Measurements from ENCODE around the gene FCHSD2.

The FCHSD2 gene

DNA sequence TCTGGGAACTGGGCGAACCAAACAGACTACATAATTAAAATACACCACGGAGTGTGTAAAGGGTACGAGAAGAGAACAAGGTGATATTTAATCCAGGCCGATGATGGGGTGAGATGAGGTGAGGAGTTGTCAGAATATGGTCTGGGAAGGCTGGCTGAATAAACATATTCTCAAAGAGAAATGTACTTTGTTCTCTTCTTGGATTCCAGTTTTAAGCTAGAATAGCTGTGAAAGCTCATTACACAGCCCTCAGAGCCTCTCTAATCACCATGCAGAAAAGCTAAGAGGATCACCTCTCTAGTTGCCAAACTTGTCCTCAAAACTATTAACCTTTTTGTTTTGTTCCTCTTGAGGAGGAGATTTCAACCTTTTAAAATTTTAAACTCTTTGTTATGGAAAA lies 238.1 kb downstream of the FCHSD2 start:
- peaks cover 0 to 12% (median 3%) of the 10 kb centered on the region in 5 experiments for H3K9me3 ChIP-seq (ENCODE audit: control extremely low read depth in 1 of 5, control insufficient read depth in 4 of 5, insufficient read depth in 2 of 5, low read depth in 1 of 5, low read length in 4 of 5)
- H3K36me3 ChIP-seq (ENCODE audit: control insufficient read depth in 4 of 4, insufficient read depth in 4 of 4, low read length in 3 of 4) = peaks cover 2 to 22% (median 14%) of the 10 kb centered on the region in 4 experiments
- DNase-seq = no peak
- H3K4me1 ChIP-seq (ENCODE audit: control extremely low read depth in 1 of 4, control insufficient read depth in 4 of 4, insufficient read depth in 4 of 4, low read length in 3 of 4) = no peaks in the 10 kb centered on the region
- no peak overlapping the region for H3K27ac ChIP-seq (ENCODE audit: insufficient read depth in 1 of 2, low read depth in 1 of 2, low read length in 2 of 2, poor library complexity in 1 of 2, severe bottlenecking in 2 of 2)
- ChIA-PET CTCF (interaction anchor here (0.9 kb wide), 1 partner anchor 283 kb away, joined by 3 read pairs; no protein-coding TSS in a partner anchor), POLR2A (no interaction called here)
- 94% methylated on average over 3 of the region's 4 CpGs for WGBS (ENCODE audit: insufficient coverage)
- H3K27me3 ChIP-seq (replicated peaks in 2 of 5; ENCODE audit: control insufficient read depth in 4 of 5, insufficient read depth in 5 of 5, low read length in 4 of 5) = no peaks in the 10 kb centered on the region
- no peak overlapping the region for H3K4me3 ChIP-seq (ENCODE audit: control insufficient read depth in 1 of 7, extremely low read depth in 1 of 7, insufficient read depth in 4 of 7, low read depth in 2 of 7, low read length in 6 of 7)

GRCh38 chr11:72901374-72901773 lies 240.7 kb downstream of the FCHSD2 start:
- peaks cover 2 to 31% (median 15%) of the 10 kb centered on the region in 4 experiments for H3K36me3 ChIP-seq (ENCODE audit: control insufficient read depth in 4 of 4, insufficient read depth in 4 of 4, low read length in 3 of 4)
- DNase-seq = no peak
- no peak overlapping the region for H3K27ac ChIP-seq (ENCODE audit: insufficient read depth in 1 of 2, low read depth in 1 of 2, low read length in 2 of 2, poor library complexity in 1 of 2, severe bottlenecking in 2 of 2)
- no peaks in the 10 kb centered on the region for H3K27me3 ChIP-seq (replicated peaks in 2 of 5; ENCODE audit: control insufficient read depth in 4 of 5, insufficient read depth in 5 of 5, low read length in 4 of 5)
- H3K9me3 ChIP-seq (ENCODE audit: control extremely low read depth in 1 of 5, control insufficient read depth in 4 of 5, insufficient read depth in 2 of 5, low read depth in 1 of 5, low read length in 4 of 5) = no peaks in the 10 kb centered on the region
- no peak overlapping the region for H3K4me3 ChIP-seq (ENCODE audit: control insufficient read depth in 1 of 7, extremely low read depth in 1 of 7, insufficient read depth in 4 of 7, low read depth in 2 of 7, low read length in 6 of 7)
- ChIA-PET CTCF (interaction anchor here (0.6 kb wide), 1 partner anchor 176 kb away, joined by 3 read pairs; no protein-coding TSS in a partner anchor), POLR2A (no interaction called here)
- no peaks in the 10 kb centered on the region for H3K4me1 ChIP-seq (ENCODE audit: control extremely low read depth in 1 of 4, control insufficient read depth in 4 of 4, insufficient read depth in 4 of 4, low read length in 3 of 4)

- Histone ChIP-seq H3K4me1 (ENCODE audit: control extremely low read depth in 1 of 4, control insufficient read depth in 4 of 4, insufficient read depth in 4 of 4, low read length in 3 of 4) (no peaks in the 10 kb centered on the region), H3K4me3 (ENCODE audit: control insufficient read depth in 1 of 7, extremely low read depth in 1 of 7, insufficient read depth in 4 of 7, low read depth in 2 of 7, low read length in 6 of 7) (no peak overlapping the region), H3K27me3 (replicated peaks in 2 of 5; ENCODE audit: control insufficient read depth in 4 of 5, insufficient read depth in 5 of 5, low read length in 4 of 5) (no peaks in the 10 kb centered on the region), H3K27ac (ENCODE audit: insufficient read depth in 1 of 2, low read depth in 1 of 2, low read length in 2 of 2, poor library complexity in 1 of 2, severe bottlenecking in 2 of 2) (no peak overlapping the region), H3K9me3 (ENCODE audit: control extremely low read depth in 1 of 5, control insufficient read depth in 4 of 5, insufficient read depth in 2 of 5, low read depth in 1 of 5, low read length in 4 of 5) (no peaks in the 10 kb centered on the region), H3K36me3 (ENCODE audit: control insufficient read depth in 4 of 4, insufficient read depth in 4 of 4, low read length in 3 of 4) (peaks cover 2 to 34% (median 18%) of the 10 kb centered on the region in 4 experiments)
- no CpG with 5 or more reads among the region's 2 CpGs for WGBS (ENCODE audit: insufficient coverage)
- CTCF ChIA-PET = interaction anchor here (0.8 to 1.3 kb wide), 2 partner anchors 9 to 10 kb away, joined by 3 to 5 read pairs; no protein-coding TSS in a partner anchor
- no peak for DNase-seq
- POLR2A ChIA-PET = no interaction called here
These were observed 242.1 kb downstream of the FCHSD2 start for GRCh38 chr11:72900013-72900412.

- 80% methylated on average over 1 of the region's 2 CpGs for WGBS (ENCODE audit: insufficient coverage)
- Histone ChIP-seq H3K27me3 (replicated peaks in 2 of 5; ENCODE audit: control insufficient read depth in 4 of 5, insufficient read depth in 5 of 5, low read length in 4 of 5) (no peaks in the 10 kb centered on the region), H3K4me3 (ENCODE audit: control insufficient read depth in 1 of 7, extremely low read depth in 1 of 7, insufficient read depth in 4 of 7, low read depth in 2 of 7, low read length in 6 of 7) (no peak overlapping the region), H3K9me3 (ENCODE audit: control extremely low read depth in 1 of 5, control insufficient read depth in 4 of 5, insufficient read depth in 2 of 5, low read depth in 1 of 5, low read length in 4 of 5) (no peaks in the 10 kb centered on the region), H3K36me3 (ENCODE audit: control insufficient read depth in 4 of 4, insufficient read depth in 4 of 4, low read length in 3 of 4) (peaks cover 2 to 35% (median 18%) of the 10 kb centered on the region in 4 experiments), H3K27ac (ENCODE audit: insufficient read depth in 1 of 2, low read depth in 1 of 2, low read length in 2 of 2, poor library complexity in 1 of 2, severe bottlenecking in 2 of 2) (no peak overlapping the region), H3K4me1 (ENCODE audit: control extremely low read depth in 1 of 4, control insufficient read depth in 4 of 4, insufficient read depth in 4 of 4, low read length in 3 of 4) (no peaks in the 10 kb centered on the region)
- DNase-seq = no peak
- POLR2A ChIA-PET = no interaction called here
- CTCF ChIA-PET = no interaction called here
These were observed 242.9 kb downstream of the FCHSD2 start for GRCh38 chr11:72899238-72899637.

DNA sequence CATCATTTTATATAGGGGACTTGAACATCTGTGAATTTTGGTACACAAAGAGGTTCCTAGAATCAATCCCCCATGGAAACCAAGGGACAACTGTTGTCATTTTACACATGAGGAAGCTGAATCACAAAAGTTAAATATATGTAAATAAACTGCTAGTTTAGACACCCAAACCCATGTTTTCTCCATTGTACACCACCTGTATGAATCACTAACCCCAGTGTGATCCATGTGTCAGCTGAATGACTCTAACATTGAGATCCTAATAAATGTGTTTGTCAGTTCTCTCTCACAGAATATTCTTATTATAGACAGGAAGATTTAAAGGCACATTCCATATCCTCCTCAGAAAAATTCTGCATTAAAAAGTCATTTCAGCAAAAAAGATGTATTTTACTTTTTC lies 244.6 kb downstream of the FCHSD2 start:
- Histone ChIP-seq H3K36me3 (ENCODE audit: control insufficient read depth in 4 of 4, insufficient read depth in 4 of 4, low read length in 3 of 4) (peaks cover 2 to 39% (median 18%) of the 10 kb centered on the region in 4 experiments), H3K4me3 (ENCODE audit: control insufficient read depth in 1 of 7, extremely low read depth in 1 of 7, insufficient read depth in 4 of 7, low read depth in 2 of 7, low read length in 6 of 7) (no peak overlapping the region), H3K27ac (ENCODE audit: insufficient read depth in 1 of 2, low read depth in 1 of 2, low read length in 2 of 2, poor library complexity in 1 of 2, severe bottlenecking in 2 of 2) (no peak overlapping the region), H3K4me1 (ENCODE audit: control extremely low read depth in 1 of 4, control insufficient read depth in 4 of 4, insufficient read depth in 4 of 4, low read length in 3 of 4) (no peaks in the 10 kb centered on the region), H3K27me3 (replicated peaks in 2 of 5; ENCODE audit: control insufficient read depth in 4 of 5, insufficient read depth in 5 of 5, low read length in 4 of 5) (no peaks in the 10 kb centered on the region), H3K9me3 (ENCODE audit: control extremely low read depth in 1 of 5, control insufficient read depth in 4 of 5, insufficient read depth in 2 of 5, low read depth in 1 of 5, low read length in 4 of 5) (no peaks in the 10 kb centered on the region)
- ChIA-PET CTCF (interaction anchor here (0.9 kb wide), 1 partner anchor 13 kb away, joined by 3 read pairs; no protein-coding TSS in a partner anchor), POLR2A (no interaction called here)
- no peak for DNase-seq

GRCh38 chr11:72896431-72896830 lies 245.7 kb downstream of the FCHSD2 start:
- Histone ChIP-seq H3K27ac (ENCODE audit: insufficient read depth in 1 of 2, low read depth in 1 of 2, low read length in 2 of 2, poor library complexity in 1 of 2, severe bottlenecking in 2 of 2) (no peak overlapping the region), H3K4me3 (ENCODE audit: control insufficient read depth in 1 of 7, extremely low read depth in 1 of 7, insufficient read depth in 4 of 7, low read depth in 2 of 7, low read length in 6 of 7) (no peak overlapping the region), H3K4me1 (ENCODE audit: control extremely low read depth in 1 of 4, control insufficient read depth in 4 of 4, insufficient read depth in 4 of 4, low read length in 3 of 4) (no peaks in the 10 kb centered on the region), H3K27me3 (replicated peaks in 2 of 5; ENCODE audit: control insufficient read depth in 4 of 5, insufficient read depth in 5 of 5, low read length in 4 of 5) (no peaks in the 10 kb centered on the region), H3K9me3 (ENCODE audit: control extremely low read depth in 1 of 5, control insufficient read depth in 4 of 5, insufficient read depth in 2 of 5, low read depth in 1 of 5, low read length in 4 of 5) (no peaks in the 10 kb centered on the region), H3K36me3 (ENCODE audit: control insufficient read depth in 4 of 4, insufficient read depth in 4 of 4, low read length in 3 of 4) (peaks cover 0 to 35% (median 16%) of the 10 kb centered on the region in 4 experiments)
- no peak for DNase-seq
- ChIA-PET POLR2A (no interaction called here), CTCF (no interaction called here)
- WGBS (ENCODE audit: insufficient coverage) = no CpG with 5 or more reads among the region's 1 CpG

DNA sequence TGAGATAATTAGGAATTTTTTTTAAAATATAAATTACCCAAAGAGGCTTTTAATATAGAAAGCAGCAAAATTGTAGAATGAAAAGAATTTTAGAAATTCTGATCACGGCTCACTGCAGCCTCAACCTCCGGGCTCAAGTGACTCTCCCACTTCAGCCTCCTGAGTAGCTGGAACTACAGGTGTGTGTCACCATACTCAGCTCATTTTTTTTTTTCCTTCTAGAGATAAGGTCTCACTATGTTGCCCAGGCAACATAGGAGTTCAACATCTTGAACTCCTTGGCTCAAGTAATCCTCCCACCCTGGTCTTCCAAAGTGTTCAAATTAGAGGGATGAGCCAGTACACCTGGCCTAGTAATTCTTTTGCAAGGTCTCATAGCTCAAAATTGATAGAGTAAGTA lies 251.2 kb downstream of the FCHSD2 start:
- H3K27ac ChIP-seq (ENCODE audit: insufficient read depth in 1 of 2, low read depth in 1 of 2, low read length in 2 of 2, poor library complexity in 1 of 2, severe bottlenecking in 2 of 2) = no peak overlapping the region

More for the DNA sequence above, 251.2 kb downstream of the FCHSD2 start:
- POLR2A ChIA-PET = interaction anchor here (0.6 to 0.7 kb wide), 2 partner anchors 251 to 354 kb away, joined by 3 to 4 read pairs; partner anchors contain the start of gene FCHSD2
- Histone ChIP-seq H3K4me3 (ENCODE audit: control insufficient read depth in 1 of 7, extremely low read depth in 1 of 7, insufficient read depth in 4 of 7, low read depth in 2 of 7, low read length in 6 of 7) (no peak overlapping the region), H3K4me1 (ENCODE audit: control extremely low read depth in 1 of 4, control insufficient read depth in 4 of 4, insufficient read depth in 4 of 4, low read length in 3 of 4) (no peaks in the 10 kb centered on the region), H3K9me3 (ENCODE audit: control extremely low read depth in 1 of 5, control insufficient read depth in 4 of 5, insufficient read depth in 2 of 5, low read depth in 1 of 5, low read length in 4 of 5) (no peaks in the 10 kb centered on the region), H3K27me3 (replicated peaks in 2 of 5; ENCODE audit: control insufficient read depth in 4 of 5, insufficient read depth in 5 of 5, low read length in 4 of 5) (no peaks in the 10 kb centered on the region), H3K36me3 (ENCODE audit: control insufficient read depth in 4 of 4, insufficient read depth in 4 of 4, low read length in 3 of 4) (peaks cover 13 to 41% (median 26%) of the 10 kb centered on the region in 4 experiments)
- CTCF ChIA-PET = interaction anchor here (0.6 to 2.6 kb wide), 6 partner anchors 10 to 637 kb away, joined by 3 to 8 read pairs (median 4); no protein-coding TSS in a partner anchor
- no peak for DNase-seq
- WGBS (ENCODE audit: insufficient coverage) = 100% methylated on average over 2 of the region's 2 CpGs

All from common myeloid progenitor, CD34-positive (primary cell).